K562 treated with DMSO at 1 percent for 4 hours (cell line): ENCODE data around the gene CCL22. TPM values are rescaled to one million over a fixed set of nuclear protein-coding genes. Genes with fewer than 3 reads are reported as not detected.

Source experiments
- total RNA-seq: library from RNA; unstranded; fragments of 300-600 nt; gene quantifications from 2 replicates; pipeline ENCODE4 v1.2.3, GENCODE V29; 2022; ENCODE audit not compliant: insufficient read depth

CCL22 gene
- total RNA-seq: not detected in 2 replicates

GRCh38 chr16:57358527-57359095 is at the start of gene CCL22:
Gene CCL22, plus strand, starts transcription at chr16:57358783. Its CDS starts 34 bp downstream, at chr16:57358817.

DNA sequence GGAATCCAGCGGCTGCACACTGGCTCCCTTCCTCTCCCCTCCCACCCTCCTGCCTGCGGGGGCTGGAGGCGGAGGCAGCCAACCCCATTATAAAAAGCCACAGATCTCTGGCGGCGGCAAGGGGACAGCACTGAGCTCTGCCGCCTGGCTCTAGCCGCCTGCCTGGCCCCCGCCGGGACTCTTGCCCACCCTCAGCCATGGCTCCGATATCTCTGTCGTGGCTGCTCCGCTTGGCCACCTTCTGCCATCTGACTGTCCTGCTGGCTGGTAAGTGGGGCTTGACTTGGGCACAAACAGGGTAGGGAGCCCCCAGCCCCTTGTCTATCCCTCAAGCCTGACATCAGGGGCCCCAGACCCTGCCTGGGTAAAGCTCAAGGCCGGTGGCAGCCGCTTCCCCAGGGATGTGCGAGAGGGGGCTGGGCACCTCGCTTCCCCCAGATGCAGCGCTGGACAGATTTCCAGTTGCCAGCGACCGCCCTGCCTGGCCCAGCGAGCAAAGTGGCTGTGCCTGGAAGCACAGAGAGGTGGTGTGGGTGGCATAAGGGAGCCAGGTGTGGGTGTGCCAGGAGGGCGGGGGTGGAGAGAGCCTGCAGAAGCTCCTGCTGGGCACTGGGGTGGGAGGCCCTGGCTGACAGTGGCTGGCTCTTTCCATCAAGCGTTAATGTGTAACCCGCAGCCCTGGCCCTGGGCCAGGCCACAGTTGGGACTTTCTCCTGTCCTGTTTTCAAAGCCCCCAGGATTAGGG is 14.0 kb downstream of the CCL22 start, which contains the start of gene CX3CL1:
TSS of gene CX3CL1 (plus strand) at position 119 of the 745 bp plus-strand sequence. CDS start at position 198, 79 bp downstream.

GRCh38 chr16:57403965-57404817 is 45.6 kb downstream of the CCL22 start, which contains the start of gene CCL17:
Gene CCL17, plus strand, starts transcription at chr16:57404767. Its CDS starts 9,166 bp downstream, at chr16:57413933.

Other genes starting within 250 kb of the CCL22 start
- 59.2 and 65.6 TPM in 2 replicates for gene PSME3IP1, start 172.7 kb upstream of the CCL22 start, total RNA-seq
- 17.1 and 21.5 TPM in 2 replicates for gene RSPRY1, start 172.5 kb upstream of the CCL22 start, total RNA-seq
- gene ARL2BP, start 113.5 kb upstream of the CCL22 start, total RNA-seq: 29.1 and 41.6 TPM in 2 replicates
- 1.1 and 1.3 TPM in 2 replicates for gene PLLP, start 74.1 kb upstream of the CCL22 start, total RNA-seq
- not detected in 2 replicates for gene CX3CL1, start 13.7 kb downstream of the CCL22 start, total RNA-seq
- not detected in 2 replicates for gene CCL17, start 46.0 kb downstream of the CCL22 start, total RNA-seq
- 47.8 and 49.2 TPM in 2 replicates for gene CIAPIN1, start 88.6 kb downstream of the CCL22 start, total RNA-seq
- gene COQ9, start 88.7 kb downstream of the CCL22 start, total RNA-seq: 39.8 and 48.8 TPM in 2 replicates
- 102 and 128 TPM in 2 replicates for gene POLR2C, start 103.9 kb downstream of the CCL22 start, total RNA-seq
- 9.8 and 19.7 TPM in 2 replicates for gene DOK4, start 127.7 kb downstream of the CCL22 start, total RNA-seq
- 2.0 and 3.0 TPM in 2 replicates for gene CCDC102A, start 177.8 kb downstream of the CCL22 start, total RNA-seq
- 0.33 and 0.53 TPM in 2 replicates for gene ADGRG5, start 183.9 kb downstream of the CCL22 start, total RNA-seq